HG03342 (cell line): ENCODE data around the gene SESN1.
"Not testable (repeated sequence)": the region's sequence is repeated elsewhere in the genome, so short reads cannot be mapped to it uniquely, and the experiment has no call there.

Source experiments
- ATAC-seq: cut with Tn5 transposase; IDR thresholded peaks from one replicate; pipeline ENCODE4 v1.9.1; 2021; ENCODE audit warnings: mild to moderate bottlenecking, moderate library complexity; ENCODE audit not compliant: unreplicated experiment

The SESN1 gene

GRCh38 chr6:109002051-109002697 is 92.5 kb downstream of the SESN1 start:
- ATAC-seq: no peak

GRCh38 chr6:109001291-109001894 is 93.3 kb downstream of the SESN1 start:
- no peak for ATAC-seq

- no peak for ATAC-seq
Observed at GRCh38 chr6:109000289-109000688, 94.4 kb downstream of the SESN1 start.

- ATAC-seq: no peak
Observed at GRCh38 chr6:108999428-108999827, 95.2 kb downstream of the SESN1 start.

- no peak for ATAC-seq
Observed at GRCh38 chr6:108998485-108998884, 96.2 kb downstream of the SESN1 start.

- no peak for ATAC-seq
Observed at GRCh38 chr6:108996208-108996607, 98.4 kb downstream of the SESN1 start.

GRCh38 chr6:108995296-108995695 is 99.3 kb downstream of the SESN1 start:
- ATAC-seq: no peak

GRCh38 chr6:108993876-108994275 is 100.8 kb downstream of the SESN1 start:
- ATAC-seq: no peak

- no peak for ATAC-seq
Observed at GRCh38 chr6:108989700-108990099, 104.9 kb downstream of the SESN1 start.

GRCh38 chr6:108988765-108989164 is 105.9 kb downstream of the SESN1 start:
- no peak for ATAC-seq

- ATAC-seq: no peak
Observed at GRCh38 chr6:108988296-108988695, 106.3 kb downstream of the SESN1 start.

- ATAC-seq: no peak
Observed at GRCh38 chr6:108987156-108987555, 107.5 kb downstream of the SESN1 start.

- ATAC-seq: no peak
Observed at GRCh38 chr6:108985301-108985700, 109.3 kb downstream of the SESN1 start.

GRCh38 chr6:108983151-108983550 is 111.5 kb downstream of the SESN1 start:
- ATAC-seq: no peak

- no peak for ATAC-seq
Observed at GRCh38 chr6:108982154-108983113, 112.2 kb downstream of the SESN1 start.

- not testable (repeated sequence) for ATAC-seq
Observed at GRCh38 chr6:108978638-108979037, 116.0 kb downstream of the SESN1 start.

- no peak for ATAC-seq
Observed at GRCh38 chr6:108974201-108974600, 120.4 kb downstream of the SESN1 start.

- no peak for ATAC-seq
Observed at GRCh38 chr6:108969776-108970175, 124.9 kb downstream of the SESN1 start.

GRCh38 chr6:108968325-108969316 is 126.0 kb downstream of the SESN1 start:
- no peak for ATAC-seq
